ENCODE results near the gene COA3.

DNA sequence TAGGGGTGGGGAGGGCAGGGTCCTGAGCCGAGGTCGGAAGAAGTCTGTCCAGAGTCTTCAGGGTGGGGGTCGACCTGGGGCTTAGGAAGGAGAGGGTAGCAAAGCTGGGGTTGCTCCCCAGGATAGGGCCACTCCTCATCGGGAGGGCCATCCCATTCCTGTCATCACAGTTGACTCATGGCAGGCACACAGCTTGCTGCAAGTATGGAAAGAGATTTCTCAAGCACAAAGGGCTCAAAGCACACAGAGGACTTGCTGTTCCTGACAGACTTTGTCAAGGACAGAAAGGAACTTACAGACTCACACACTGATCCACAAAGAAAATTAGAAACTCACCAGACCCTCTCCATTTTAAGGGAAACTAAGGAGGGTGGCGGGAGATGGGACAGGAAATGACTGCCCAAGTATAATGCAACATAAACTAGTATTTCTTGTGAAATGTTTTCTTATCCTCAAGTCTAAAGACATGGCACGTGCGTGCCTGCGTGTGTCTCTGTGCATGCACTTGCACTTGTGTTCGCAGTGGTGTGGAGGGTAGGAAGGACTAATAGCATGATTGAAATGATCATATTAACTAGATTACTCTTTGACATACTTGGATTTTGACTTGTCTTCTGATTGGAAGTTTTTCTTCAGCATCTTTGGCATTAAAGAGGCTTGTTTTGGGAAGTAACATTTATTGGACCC is 48.2 kb upstream of the COA3 start:
- TF ChIP-seq, protein P1, sequence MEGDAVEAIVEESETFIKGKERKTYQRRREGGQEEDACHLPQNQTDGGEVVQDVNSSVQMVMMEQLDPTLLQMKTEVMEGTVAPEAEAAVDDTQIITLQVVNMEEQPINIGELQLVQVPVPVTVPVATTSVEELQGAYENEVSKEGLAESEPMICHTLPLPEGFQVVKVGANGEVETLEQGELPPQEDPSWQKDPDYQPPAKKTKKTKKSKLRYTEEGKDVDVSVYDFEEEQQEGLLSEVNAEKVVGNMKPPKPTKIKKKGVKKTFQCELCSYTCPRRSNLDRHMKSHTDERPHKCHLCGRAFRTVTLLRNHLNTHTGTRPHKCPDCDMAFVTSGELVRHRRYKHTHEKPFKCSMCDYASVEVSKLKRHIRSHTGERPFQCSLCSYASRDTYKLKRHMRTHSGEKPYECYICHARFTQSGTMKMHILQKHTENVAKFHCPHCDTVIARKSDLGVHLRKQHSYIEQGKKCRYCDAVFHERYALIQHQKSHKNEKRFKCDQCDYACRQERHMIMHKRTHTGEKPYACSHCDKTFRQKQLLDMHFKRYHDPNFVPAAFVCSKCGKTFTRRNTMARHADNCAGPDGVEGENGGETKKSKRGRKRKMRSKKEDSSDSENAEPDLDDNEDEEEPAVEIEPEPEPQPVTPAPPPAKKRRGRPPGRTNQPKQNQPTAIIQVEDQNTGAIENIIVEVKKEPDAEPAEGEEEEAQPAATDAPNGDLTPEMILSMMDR (IDR thresholded peaks at IDR 0.05): no peak
- no peak for TF ChIP-seq POLR2A (IDR thresholded peaks at IDR 0.05)
